ENCODE results near the gene ADGRL1.
"Not testable (repeated sequence)": the region's sequence is repeated elsewhere in the genome, so short reads cannot be mapped to it uniquely, and the experiment has no call there.

ADGRL1 gene

GRCh38 chr19:14226498-14226897 lies 20.5 kb upstream of the ADGRL1 start:
- not testable (repeated sequence) for H2AK5ac ChIP-seq (ENCODE audit: low read depth, low read length); H3K36me3 ChIP-seq (replicated peaks in 1 of 2; ENCODE audit: control insufficient read depth in 2 of 2, insufficient read depth in 2 of 2, low read length in 2 of 2); H3K4me2 ChIP-seq (ENCODE audit: insufficient read depth, low read length, poor library complexity, severe bottlenecking); H3K4me3 ChIP-seq (ENCODE audit: low read length in 2 of 2); H3K4me1 ChIP-seq (ENCODE audit: control insufficient read depth in 2 of 2, insufficient read depth in 1 of 2, low read depth in 1 of 2, low read length in 2 of 2); H3K27ac ChIP-seq (replicated peaks; ENCODE audit: low read length); H3K18ac ChIP-seq (ENCODE audit: low read length); H3K9me3 ChIP-seq (replicated peaks in 1 of 2; ENCODE audit: control insufficient read depth in 2 of 2, insufficient read depth in 1 of 2, low read depth in 1 of 2, low read length in 2 of 2); H3K23ac ChIP-seq (ENCODE audit: low read depth, low read length, poor library complexity); H2BK15ac ChIP-seq (ENCODE audit: low read length); H3K27me3 ChIP-seq (ENCODE audit: control insufficient read depth in 3 of 3, insufficient read depth in 3 of 3, low read depth in 1 of 3, low read length in 3 of 3); H2BK12ac ChIP-seq (ENCODE audit: low read length); H3K79me1 ChIP-seq (ENCODE audit: low read depth, low read length); H2BK120ac ChIP-seq (ENCODE audit: low read depth, low read length); H4K8ac ChIP-seq (ENCODE audit: low read depth, low read length); H2AFZ ChIP-seq (ENCODE audit: low read length); H3K4ac ChIP-seq (ENCODE audit: low read length); H3K14ac ChIP-seq (ENCODE audit: low read length); H4K91ac ChIP-seq (ENCODE audit: low read depth, low read length, poor library complexity); H3K9ac ChIP-seq (ENCODE audit: low read depth, low read length, poor library complexity); DNase-seq (ENCODE audit: low spot score); H2BK5ac ChIP-seq (ENCODE audit: low read length)
- no CpG with 5 or more reads among the region's 6 CpGs for WGBS, 2 donors (ENCODE audit: extremely low coverage in 2 of 2, insufficient read length in 2 of 2, insufficient replicate concordance in 1 of 2)

GRCh38 chr19:14222886-14223285 lies 16.9 kb upstream of the ADGRL1 start:
- no peaks in the 10 kb centered on the region for H3K4me1 ChIP-seq (ENCODE audit: control insufficient read depth in 2 of 2, insufficient read depth in 1 of 2, low read depth in 1 of 2, low read length in 2 of 2)

DNA sequence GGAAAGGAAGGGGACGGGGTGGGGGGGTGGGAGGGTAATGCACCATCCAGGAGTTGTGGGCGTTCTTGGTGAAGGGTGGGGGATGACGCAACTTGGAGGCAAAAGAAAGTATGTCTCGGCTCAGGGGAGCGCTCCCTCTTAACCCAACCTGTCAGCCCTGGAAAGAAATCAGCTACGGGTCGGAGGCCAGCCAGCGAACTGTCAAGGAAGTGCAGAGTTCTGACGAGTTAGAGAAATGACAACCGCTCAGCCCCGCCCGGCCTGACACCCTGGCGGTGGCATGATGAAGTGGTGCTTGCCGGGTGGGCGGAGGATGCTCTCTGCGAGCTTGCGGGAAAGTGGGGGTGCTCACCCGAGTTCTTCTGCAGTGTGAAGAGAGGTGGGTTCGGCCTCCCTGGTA lies 15.4 kb upstream of the ADGRL1 start:
- no CpG with 5 or more reads among the region's 19 CpGs for WGBS, 2 donors (ENCODE audit: extremely low coverage in 2 of 2, insufficient read length in 2 of 2, insufficient replicate concordance in 1 of 2)
- not testable (repeated sequence) for H2BK15ac ChIP-seq (ENCODE audit: low read length); H4K8ac ChIP-seq (ENCODE audit: low read depth, low read length); H2AK5ac ChIP-seq (ENCODE audit: low read depth, low read length); H4K91ac ChIP-seq (ENCODE audit: low read depth, low read length, poor library complexity); H3K23ac ChIP-seq (ENCODE audit: low read depth, low read length, poor library complexity); DNase-seq (ENCODE audit: low spot score); H3K27ac ChIP-seq (replicated peaks; ENCODE audit: low read length); H3K14ac ChIP-seq (ENCODE audit: low read length); H3K79me1 ChIP-seq (ENCODE audit: low read depth, low read length); H3K4ac ChIP-seq (ENCODE audit: low read length); H2BK12ac ChIP-seq (ENCODE audit: low read length); H3K27me3 ChIP-seq (ENCODE audit: control insufficient read depth in 3 of 3, insufficient read depth in 3 of 3, low read depth in 1 of 3, low read length in 3 of 3); H3K36me3 ChIP-seq (replicated peaks in 1 of 2; ENCODE audit: control insufficient read depth in 2 of 2, insufficient read depth in 2 of 2, low read length in 2 of 2); H3K9me3 ChIP-seq (replicated peaks in 1 of 2; ENCODE audit: control insufficient read depth in 2 of 2, insufficient read depth in 1 of 2, low read depth in 1 of 2, low read length in 2 of 2); H3K9ac ChIP-seq (ENCODE audit: low read depth, low read length, poor library complexity); H3K4me3 ChIP-seq (ENCODE audit: low read length in 2 of 2); H3K4me1 ChIP-seq (ENCODE audit: control insufficient read depth in 2 of 2, insufficient read depth in 1 of 2, low read depth in 1 of 2, low read length in 2 of 2); H2BK120ac ChIP-seq (ENCODE audit: low read depth, low read length); H2BK5ac ChIP-seq (ENCODE audit: low read length)
- peak overlapping the region; percentile 49 for H2AFZ ChIP-seq (ENCODE audit: low read length)
- peak overlapping the region; percentile 40 for H3K4me2 ChIP-seq (ENCODE audit: insufficient read depth, low read length, poor library complexity, severe bottlenecking)
- peak overlapping the region; percentile 38 for H3K18ac ChIP-seq (ENCODE audit: low read length)

More at GRCh38 chr19:14222886-14223285, 16.9 kb upstream of the ADGRL1 start:
- no peaks in the 10 kb centered on the region for H3K79me1 ChIP-seq (ENCODE audit: low read depth, low read length)
- no peaks in the 10 kb centered on the region for H3K27me3 ChIP-seq (ENCODE audit: control insufficient read depth in 3 of 3, insufficient read depth in 3 of 3, low read depth in 1 of 3, low read length in 3 of 3)
- no peak for DNase-seq (ENCODE audit: low spot score)
- no peak overlapping the region for H2AK5ac ChIP-seq (ENCODE audit: low read depth, low read length)
- H3K4me3 ChIP-seq (ENCODE audit: low read length in 2 of 2) = no peak overlapping the region
- H3K9ac ChIP-seq (ENCODE audit: low read depth, low read length, poor library complexity) = no peak overlapping the region
- H2AFZ ChIP-seq (ENCODE audit: low read length) = no peak overlapping the region
- no peak overlapping the region for H2BK12ac ChIP-seq (ENCODE audit: low read length)
- no peak overlapping the region for H3K18ac ChIP-seq (ENCODE audit: low read length)
- no peak overlapping the region for H3K23ac ChIP-seq (ENCODE audit: low read depth, low read length, poor library complexity)
- no peaks in the 10 kb centered on the region for H3K9me3 ChIP-seq (replicated peaks in 1 of 2; ENCODE audit: control insufficient read depth in 2 of 2, insufficient read depth in 1 of 2, low read depth in 1 of 2, low read length in 2 of 2)
- no peak overlapping the region for H3K4me2 ChIP-seq (ENCODE audit: insufficient read depth, low read length, poor library complexity, severe bottlenecking)
- no peak overlapping the region for H3K4ac ChIP-seq (ENCODE audit: low read length)
- H2BK120ac ChIP-seq (ENCODE audit: low read depth, low read length) = no peak overlapping the region
- no peak overlapping the region for H2BK5ac ChIP-seq (ENCODE audit: low read length)
- H3K14ac ChIP-seq (ENCODE audit: low read length) = no peak overlapping the region
- no peak overlapping the region for H4K8ac ChIP-seq (ENCODE audit: low read depth, low read length)
- no peak overlapping the region for H2BK15ac ChIP-seq (ENCODE audit: low read length)
- no peak overlapping the region for H3K27ac ChIP-seq (replicated peaks; ENCODE audit: low read length)
- no peaks in the 10 kb centered on the region for H3K36me3 ChIP-seq (replicated peaks in 1 of 2; ENCODE audit: control insufficient read depth in 2 of 2, insufficient read depth in 2 of 2, low read length in 2 of 2)
- no peak overlapping the region for H4K91ac ChIP-seq (ENCODE audit: low read depth, low read length, poor library complexity)
- WGBS, 2 donors (ENCODE audit: extremely low coverage in 2 of 2, insufficient read length in 2 of 2, insufficient replicate concordance in 1 of 2) = no CpG with 5 or more reads among the region's 16 CpGs

- no peak overlapping the region for H3K4me2 ChIP-seq (ENCODE audit: insufficient read depth, low read length, poor library complexity, severe bottlenecking)
These were observed 12.8 kb upstream of the ADGRL1 start for GRCh38 chr19:14218620-14219330.

More at GRCh38 chr19:14218620-14219330, 12.8 kb upstream of the ADGRL1 start:
- Histone ChIP-seq H3K79me1 (ENCODE audit: low read depth, low read length) (no peaks in the 10 kb centered on the region), H3K23ac (ENCODE audit: low read depth, low read length, poor library complexity) (no peak overlapping the region), H3K14ac (ENCODE audit: low read length) (no peak overlapping the region), H4K8ac (ENCODE audit: low read depth, low read length) (no peak overlapping the region), H3K4ac (ENCODE audit: low read length) (no peak overlapping the region), H2BK15ac (ENCODE audit: low read length) (no peak overlapping the region), H3K4me3 (ENCODE audit: low read length in 2 of 2) (no peak overlapping the region), H2BK5ac (ENCODE audit: low read length) (no peak overlapping the region), H2BK12ac (ENCODE audit: low read length) (no peak overlapping the region), H3K36me3 (replicated peaks in 1 of 2; ENCODE audit: control insufficient read depth in 2 of 2, insufficient read depth in 2 of 2, low read length in 2 of 2) (no peaks in the 10 kb centered on the region), H3K27me3 (ENCODE audit: control insufficient read depth in 3 of 3, insufficient read depth in 3 of 3, low read depth in 1 of 3, low read length in 3 of 3) (no peaks in the 10 kb centered on the region), H3K9ac (ENCODE audit: low read depth, low read length, poor library complexity) (no peak overlapping the region), H3K9me3 (replicated peaks in 1 of 2; ENCODE audit: control insufficient read depth in 2 of 2, insufficient read depth in 1 of 2, low read depth in 1 of 2, low read length in 2 of 2) (no peaks in the 10 kb centered on the region), H2AK5ac (ENCODE audit: low read depth, low read length) (no peak overlapping the region), H3K27ac (replicated peaks; ENCODE audit: low read length) (no peak overlapping the region), H2AFZ (ENCODE audit: low read length) (no peak overlapping the region), H3K4me1 (ENCODE audit: control insufficient read depth in 2 of 2, insufficient read depth in 1 of 2, low read depth in 1 of 2, low read length in 2 of 2) (no peaks in the 10 kb centered on the region), H3K18ac (ENCODE audit: low read length) (no peak overlapping the region), H4K91ac (ENCODE audit: low read depth, low read length, poor library complexity) (no peak overlapping the region), H2BK120ac (ENCODE audit: low read depth, low read length) (no peak overlapping the region)
- no CpG with 5 or more reads among the region's 12 CpGs for WGBS, 2 donors (ENCODE audit: extremely low coverage in 2 of 2, insufficient read length in 2 of 2, insufficient replicate concordance in 1 of 2)
- DNase-seq (ENCODE audit: low spot score) = no peak
